Left ventricle myocardium superior (tissue), 1 donor: ENCODE data around the gene OR6J1. TPM values are rescaled to one million over a fixed set of nuclear protein-coding genes. Genes with fewer than 3 reads are reported as not detected.
"Not testable (repeated sequence)": the region's sequence is repeated elsewhere in the genome, so short reads cannot be mapped to it uniquely, and the experiment has no call there.

Source experiments
- ATAC-seq: fragments of 200-7000 bp; cut with Tn5 transposase; one replicate; pipeline ENCODE4 v1.9.1; 2020; ENCODE audit warnings: mild to moderate bottlenecking, moderate library complexity
- DNase-seq: peaks from one replicate; pipeline ENCODE4 v3.0.0-alpha.2; 2020
- intact Hi-C: fragments of 100-400 bp; cut with micrococcal nuclease; formaldehyde crosslinking; loops from one replicate; pipeline ENCODE4 v1.11.0; 2022
- total RNA-seq: library from RNA; stranded (reverse); fragmentation: NEBNext Ultra II Directional; extraction: Animal tissue kit (Norgen Biotek cat#: 25700); gene quantifications from one replicate; pipeline ENCODE4 v1.2.1, GENCODE V29; 2021
- donor health status: DM: no; HTN: yes; CAD: no; lungs with severe emphysema.

OR6J1 gene
- total RNA-seq, 1 donor from 2014 or later, result not detected

DNA sequence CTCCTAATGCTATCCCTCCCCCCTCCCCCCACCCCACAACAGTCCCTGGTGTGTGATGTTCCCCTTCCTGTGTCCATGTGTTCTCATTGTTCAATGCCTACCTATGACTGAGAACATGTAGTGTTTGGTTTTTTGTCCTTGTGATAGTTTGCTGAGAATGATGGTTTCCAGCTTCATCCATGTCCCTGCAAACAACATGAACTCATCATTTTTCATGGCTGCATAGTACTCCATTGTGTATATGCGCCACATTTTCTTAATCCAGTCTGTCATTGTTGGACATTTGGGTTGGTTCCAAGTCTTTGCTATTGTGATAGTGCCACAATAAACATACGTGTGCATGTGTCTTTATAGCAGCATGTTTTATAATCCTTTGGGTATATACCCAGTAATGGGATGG lies 28.4 kb downstream of the OR6J1 start:
- DNase-seq, ATAC-seq, intact Hi-C loops: not testable (repeated sequence)

DNA sequence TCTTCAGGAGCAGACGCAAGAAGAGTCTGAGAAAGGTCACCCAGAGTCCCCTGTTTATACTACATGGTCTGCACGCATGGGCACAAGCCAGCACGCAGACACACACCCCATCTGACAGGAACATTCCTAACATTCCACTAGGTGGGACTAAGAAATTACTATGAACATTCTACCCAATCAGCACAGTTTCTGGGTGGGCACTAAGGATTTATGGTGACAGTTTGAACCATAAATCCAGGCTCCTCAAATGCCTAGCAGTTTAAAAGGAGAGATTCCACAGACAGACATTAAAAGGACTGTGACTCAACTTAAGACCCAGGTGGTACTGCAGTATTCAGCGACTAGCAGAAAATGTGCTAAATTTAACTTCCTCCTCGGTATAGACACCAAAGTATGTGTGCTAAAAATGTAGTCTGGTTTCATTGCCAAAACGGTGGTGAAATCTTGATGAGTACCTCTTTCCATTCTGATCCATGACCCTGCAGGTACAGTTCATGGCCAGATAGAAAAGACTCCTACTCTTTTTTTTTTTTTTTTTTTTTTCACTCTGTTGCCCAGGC lies 29.8 kb downstream of the OR6J1 start:
- ATAC-seq, result peak; percentile 51
- intact Hi-C loops, result no loop called here
- DNase-seq, result no peak

DNA sequence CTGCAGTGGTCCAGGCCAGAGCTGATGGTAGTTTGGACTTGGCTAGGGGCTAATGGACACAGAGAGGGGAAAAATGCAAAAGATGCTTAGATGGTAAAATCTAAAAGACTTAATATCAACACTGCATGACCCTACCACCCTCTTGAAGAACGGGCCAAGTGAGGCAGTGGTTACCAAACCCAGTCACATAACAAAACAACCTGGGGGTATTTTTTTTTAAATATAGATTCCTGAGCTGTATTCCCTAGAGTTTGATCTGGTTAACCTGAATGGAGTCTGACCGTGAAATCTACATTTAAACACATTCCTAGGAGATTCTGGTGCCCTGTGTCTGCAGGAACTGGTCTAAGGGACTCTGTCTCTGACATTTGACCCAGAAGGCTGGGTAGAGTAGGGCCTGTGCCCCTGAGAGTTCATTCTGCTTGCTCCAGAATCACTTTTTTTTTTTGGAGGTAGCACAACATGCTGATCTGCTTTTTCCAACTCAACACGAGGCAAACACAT lies 30.4 kb downstream of the OR6J1 start:
- intact Hi-C loops, result no loop called here
- ATAC-seq, result no peak
- no peak for DNase-seq

DNA sequence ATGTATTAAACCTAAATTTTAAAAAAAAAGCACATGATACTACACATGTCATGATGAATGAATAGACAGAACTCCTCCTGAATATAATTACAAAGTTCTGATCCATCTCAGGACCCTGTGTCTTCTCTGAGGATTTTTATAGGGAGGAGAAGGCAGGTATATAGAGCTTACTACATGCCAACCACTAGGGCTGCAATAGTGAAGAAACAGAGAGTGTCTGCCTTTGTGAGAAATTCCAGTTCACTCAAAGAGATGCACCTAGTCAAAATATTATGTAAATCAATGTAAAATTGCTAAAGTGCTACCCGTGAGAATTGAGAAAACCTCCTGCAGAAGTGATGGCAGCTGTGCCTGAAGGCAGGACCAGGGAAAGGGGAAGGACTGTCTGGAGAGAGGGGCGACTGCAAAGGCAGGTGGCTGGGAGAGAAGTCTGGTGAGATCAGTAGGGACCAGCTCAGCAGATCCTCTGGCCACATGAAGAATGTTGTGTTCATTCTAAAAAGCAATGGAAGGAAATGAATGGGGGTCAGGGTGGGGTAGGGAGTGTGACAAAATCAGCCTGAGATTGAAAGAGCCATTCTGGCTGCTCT lies 31.0 kb downstream of the OR6J1 start:
- intact Hi-C loops, result no loop called here
- no peak for DNase-seq
- ATAC-seq, result no peak

DNA sequence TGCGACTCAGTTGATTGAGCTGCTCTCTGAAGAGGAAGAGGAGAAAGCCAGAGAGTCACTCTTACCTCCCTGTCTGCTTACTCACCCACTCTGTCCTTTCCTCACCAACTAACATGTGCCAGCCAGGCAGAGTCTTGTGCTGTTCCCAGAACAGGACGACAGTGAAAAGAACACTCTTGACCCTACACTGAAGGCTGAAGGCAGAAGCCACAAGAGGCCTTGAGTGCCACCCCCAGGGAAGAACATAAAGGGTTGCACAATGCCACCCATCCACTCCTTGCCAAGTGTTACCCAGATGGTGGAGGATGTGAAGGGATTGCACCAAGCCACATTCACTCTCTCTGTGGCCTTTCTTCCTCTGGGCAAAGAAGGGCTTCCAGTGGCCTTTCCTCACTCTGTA lies 33.2 kb downstream of the OR6J1 start:
- DNase-seq (no peak), ATAC-seq (no peak)
- intact Hi-C loops, result no loop called here

DNA sequence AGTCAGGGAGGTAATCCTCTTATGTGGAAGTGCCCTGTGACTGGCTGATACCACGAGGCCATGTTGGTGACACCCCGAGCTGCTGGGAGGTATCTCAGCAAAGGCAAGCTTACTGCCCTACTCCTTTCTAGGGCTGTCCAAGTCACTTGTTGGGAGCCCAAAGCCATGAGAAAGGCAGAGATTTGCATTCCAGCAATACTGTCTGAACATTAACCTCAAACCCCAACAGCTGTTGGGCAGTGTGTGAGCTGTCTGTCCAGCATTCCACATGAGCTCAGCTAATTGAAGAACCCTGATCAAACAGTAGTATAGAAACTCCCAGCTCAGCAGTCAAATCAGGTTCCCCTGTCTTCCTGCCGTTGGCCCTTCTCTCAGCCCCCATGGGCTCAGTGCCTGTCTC lies 36.9 kb downstream of the OR6J1 start:
- ATAC-seq, result no peak
- DNase-seq, result no peak
- intact Hi-C loops, result no loop called here

DNA sequence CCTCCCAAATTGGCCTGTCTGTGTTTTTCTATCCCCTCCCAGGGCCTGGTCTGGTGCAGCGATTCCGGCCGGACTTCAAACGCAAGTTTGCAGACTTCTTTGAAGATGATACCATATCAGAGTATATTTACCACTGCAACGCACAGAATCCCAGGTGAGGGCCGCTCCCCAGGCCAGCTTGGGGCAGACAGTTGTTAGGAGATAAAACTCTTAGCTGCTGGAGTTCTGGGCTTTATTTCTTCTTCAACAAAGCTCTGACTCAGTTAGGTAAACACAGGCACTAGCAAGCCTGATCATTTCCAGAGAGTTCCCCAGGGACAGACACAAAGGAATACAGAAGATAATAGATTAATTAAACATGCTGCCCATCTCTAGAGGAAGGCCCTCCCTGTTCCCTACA lies 37.8 kb downstream of the OR6J1 start:
- no peak for ATAC-seq
- no peak for DNase-seq
- intact Hi-C loops, result no loop called here

DNA sequence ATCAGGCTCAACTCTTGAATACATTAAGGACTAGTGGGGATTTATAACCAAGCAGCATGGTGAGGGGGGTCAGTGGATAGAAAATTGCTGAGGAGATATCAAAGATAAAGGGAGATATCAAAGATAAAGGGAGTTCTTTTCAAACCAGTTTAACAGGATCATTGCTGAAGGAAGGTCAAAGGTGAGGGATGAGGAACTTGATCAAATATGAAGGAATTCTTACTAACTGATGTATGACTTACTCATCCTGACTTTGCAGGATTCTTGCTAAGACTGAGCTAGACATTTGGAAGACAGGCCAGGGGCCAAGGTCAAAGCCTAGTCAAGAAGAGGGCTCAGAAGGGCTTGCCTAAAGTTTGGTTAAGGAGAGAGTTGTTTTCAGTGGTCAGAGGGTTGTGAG lies 41.3 kb downstream of the OR6J1 start:
- no peak for DNase-seq
- intact Hi-C loops, result no loop called here
- no peak for ATAC-seq

DNA sequence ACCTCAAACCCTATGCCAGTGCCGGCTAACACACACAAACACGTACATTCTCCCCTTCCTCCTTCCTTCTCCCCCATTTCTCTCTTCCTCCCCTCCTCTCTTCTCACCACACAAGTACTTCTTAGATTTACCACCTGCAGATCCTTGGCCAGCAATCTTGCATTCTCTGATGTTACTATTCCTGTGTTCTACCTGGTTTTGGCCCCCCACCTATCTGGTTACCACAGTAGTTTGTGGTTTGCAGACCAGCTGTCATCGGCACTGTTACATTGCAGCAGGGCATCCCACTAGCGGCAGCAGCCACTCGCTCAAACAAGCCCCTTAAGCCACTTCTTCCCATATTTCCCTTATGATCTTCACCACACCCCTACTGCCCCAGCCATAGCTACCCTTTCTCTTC lies 42.2 kb downstream of the OR6J1 start:
- DNase-seq (no peak), ATAC-seq (no peak)
- intact Hi-C loops, result no loop called here

DNA sequence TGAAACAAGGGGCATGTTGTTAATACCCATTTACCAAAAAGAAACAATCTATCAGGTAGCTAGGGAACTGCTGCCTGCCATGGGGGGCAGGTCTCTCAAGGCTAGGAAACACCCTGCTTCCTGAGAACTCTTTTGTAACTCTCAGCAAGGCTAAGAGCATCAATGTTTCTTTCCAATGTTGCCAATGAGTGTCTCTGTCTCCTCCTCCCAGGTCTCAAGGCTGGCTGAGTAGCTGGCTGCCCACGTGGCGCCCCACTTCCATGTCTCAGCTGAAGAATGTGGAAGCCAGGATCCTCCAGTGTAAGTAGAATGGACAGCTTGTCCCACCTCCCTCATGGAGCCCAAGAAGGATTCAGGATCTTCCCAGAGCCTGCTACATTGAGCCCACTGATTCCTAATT lies 42.7 kb downstream of the OR6J1 start:
- no peak for DNase-seq
- no peak for ATAC-seq
- intact Hi-C loops, result no loop called here

DNA sequence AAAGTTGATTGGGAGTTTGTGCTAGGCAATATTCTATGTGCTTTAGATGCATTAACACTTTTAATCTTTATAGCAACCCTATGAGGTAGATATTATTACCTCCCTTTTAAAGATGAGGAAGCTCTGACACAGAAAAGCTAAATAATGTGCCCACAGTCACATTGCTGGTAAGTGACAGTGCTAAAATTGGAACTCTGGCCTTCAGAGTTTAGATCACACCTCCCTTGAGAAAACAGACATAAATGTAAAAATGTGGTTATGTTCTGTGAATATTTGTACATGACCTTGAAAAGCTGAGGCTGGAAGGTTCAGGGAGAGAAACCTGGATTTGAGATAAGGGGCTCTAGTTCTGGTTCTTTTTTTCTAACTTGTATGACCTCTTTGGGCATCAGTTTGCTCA lies 44.1 kb downstream of the OR6J1 start:
- no peak for DNase-seq
- intact Hi-C loops, result no loop called here
- no peak for ATAC-seq

DNA sequence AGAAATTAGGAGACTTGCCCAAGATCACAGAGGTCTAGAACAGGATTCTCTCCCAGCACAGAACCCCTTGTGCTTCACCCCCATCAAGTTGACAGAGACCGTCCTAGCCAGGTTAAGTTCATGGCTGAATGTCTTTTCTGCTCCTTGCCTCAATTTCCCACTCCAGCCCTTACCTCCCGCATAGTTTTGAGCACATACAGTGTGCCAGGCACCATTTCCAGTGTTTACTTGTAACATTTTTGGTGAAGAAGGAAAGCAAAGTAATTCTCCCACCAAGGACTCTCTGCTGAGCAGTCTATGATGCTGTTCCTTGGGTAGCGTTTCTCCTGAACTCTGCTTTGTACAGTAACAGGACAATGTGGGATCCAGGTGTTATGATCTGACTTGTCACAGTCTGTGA lies 44.8 kb downstream of the OR6J1 start:
- no peak for DNase-seq

DNA sequence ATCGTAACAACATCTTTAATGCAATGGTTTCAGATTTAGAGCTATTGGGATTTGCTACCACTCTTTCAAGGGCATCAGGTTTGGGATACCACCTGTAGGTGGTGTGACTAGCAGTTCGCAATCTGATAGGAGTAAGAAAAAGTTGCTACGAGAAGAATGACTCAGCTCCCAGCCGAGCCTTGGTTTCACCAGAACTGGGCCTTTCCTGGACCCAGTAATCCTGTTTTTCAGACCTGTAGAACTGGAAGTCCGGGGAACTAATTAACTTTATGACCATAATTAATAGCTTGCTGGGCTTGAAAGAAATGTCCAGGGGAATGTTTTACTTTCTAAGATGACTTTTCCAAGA lies 45.3 kb downstream of the OR6J1 start:
- DNase-seq, result no peak
- intact Hi-C loops, result no loop called here
- peak; percentile 64 for ATAC-seq

More for the DNA sequence above, 44.8 kb downstream of the OR6J1 start:
- ATAC-seq, result no peak
- intact Hi-C loops, result no loop called here

DNA sequence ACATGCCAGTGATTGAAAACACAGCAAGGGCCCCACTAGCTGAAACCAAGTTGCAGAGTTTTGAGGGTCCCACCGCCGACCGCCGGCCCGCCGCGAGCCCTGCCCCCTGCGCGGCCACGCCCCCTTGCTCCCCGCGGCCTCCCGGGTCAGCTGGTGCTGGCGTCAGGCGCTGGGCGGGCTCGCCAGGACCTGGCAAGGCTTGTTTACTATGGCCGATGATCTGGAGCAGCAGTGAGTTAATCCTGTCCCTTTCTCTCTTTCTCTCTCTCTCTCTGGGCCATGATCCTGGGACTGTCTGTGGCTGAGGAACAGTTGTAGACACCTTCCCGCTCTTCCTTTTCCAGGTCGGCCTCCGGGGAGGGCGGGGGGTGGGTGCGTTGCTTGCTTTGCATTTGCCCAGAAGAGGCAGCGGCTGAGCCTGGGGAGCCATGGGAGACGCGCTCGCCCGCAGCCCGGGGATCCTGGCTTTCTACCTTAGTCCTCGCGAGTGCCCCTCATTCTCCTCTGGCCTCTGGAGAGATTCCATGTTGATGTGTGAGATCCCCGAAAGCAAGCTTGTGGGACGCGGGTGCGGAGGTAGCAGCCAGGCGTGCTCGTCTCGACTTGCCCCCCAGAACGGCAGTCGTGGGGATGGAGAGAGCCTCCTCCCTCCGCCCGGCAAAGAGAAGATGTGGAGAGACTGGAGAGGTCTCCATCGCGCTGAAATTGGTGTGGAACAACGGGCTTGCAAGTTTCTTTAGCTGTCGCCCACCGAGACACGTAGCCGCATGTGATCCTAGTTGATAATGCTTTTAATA lies 45.9 kb downstream of the OR6J1 start, which contains the start of gene ABHD4:
Gene ABHD4, plus strand, starts transcription at position 202 of the 797 bp plus-strand sequence. Its CDS starts 7 bp downstream, at position 209.
- DNase-seq (peak; percentile 92), ATAC-seq (peak; percentile 99)
- intact Hi-C loops, result no loop called here

DNA sequence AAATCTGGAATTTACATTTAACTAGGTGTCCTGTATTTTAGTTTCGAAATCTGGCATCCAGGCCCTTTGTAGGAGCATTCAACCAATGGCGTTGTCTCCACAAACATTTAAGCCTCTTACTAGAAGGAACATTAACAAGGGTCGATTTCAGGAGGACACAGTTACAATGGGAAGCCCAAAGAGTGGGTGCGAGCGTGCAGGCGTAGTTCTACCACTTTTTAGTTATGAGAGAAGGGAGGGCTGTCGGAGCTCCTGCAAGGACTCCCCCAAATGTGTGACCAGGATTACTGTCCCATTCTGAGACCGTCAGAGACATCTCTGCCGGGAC lies 46.4 kb downstream of the OR6J1 start:
- intact Hi-C loops, result no loop called here
- peak; percentile 31 for ATAC-seq
- DNase-seq, result no peak

DNA sequence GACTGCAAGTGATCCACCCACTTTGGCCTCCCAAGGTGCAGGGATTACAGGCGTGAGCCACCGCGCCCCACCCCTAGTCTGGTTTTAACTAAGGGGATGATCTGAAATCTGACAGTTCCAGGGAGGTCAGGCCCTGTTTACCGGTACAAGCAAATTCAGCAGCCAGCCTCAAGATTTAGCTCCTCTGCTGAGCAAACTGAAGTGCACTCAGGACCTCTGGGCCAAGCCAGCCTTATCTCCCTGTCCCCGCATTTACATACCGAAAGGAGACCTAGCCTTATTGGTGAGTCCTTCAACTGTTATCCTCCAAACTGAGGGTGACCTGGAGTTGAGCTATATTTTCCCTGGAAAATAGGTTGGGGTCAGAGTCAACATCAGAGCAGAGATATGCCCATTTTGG lies 46.9 kb downstream of the OR6J1 start:
- no peak for DNase-seq
- intact Hi-C loops, result no loop called here
- no peak for ATAC-seq

DNA sequence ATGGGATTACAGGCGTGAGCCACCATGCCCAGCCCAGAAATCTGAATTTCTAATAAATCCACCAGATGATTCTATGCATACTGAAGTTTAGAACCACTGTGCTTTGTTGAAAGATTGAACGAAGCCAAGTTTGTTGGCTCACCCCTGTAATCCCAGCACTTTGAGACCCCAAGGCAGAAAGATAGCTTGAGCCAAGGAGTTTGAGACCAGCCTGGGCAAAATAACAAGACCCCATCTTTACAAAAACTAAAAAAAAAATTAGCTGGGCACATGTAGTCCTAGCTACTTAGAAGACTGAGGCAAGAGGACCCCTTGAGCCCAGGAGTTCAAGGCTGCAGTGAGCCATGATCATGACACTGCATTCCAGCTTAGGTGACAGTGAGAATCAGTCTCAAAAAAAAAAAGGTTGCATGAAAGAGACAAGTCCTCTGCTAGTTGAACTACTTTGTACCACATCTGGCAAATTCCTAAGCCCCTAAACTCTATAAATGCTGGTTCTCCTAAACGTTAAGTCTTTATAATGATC lies 47.7 kb downstream of the OR6J1 start:
- DNase-seq (no peak), ATAC-seq (no peak)
- intact Hi-C loops, result no loop called here

DNA sequence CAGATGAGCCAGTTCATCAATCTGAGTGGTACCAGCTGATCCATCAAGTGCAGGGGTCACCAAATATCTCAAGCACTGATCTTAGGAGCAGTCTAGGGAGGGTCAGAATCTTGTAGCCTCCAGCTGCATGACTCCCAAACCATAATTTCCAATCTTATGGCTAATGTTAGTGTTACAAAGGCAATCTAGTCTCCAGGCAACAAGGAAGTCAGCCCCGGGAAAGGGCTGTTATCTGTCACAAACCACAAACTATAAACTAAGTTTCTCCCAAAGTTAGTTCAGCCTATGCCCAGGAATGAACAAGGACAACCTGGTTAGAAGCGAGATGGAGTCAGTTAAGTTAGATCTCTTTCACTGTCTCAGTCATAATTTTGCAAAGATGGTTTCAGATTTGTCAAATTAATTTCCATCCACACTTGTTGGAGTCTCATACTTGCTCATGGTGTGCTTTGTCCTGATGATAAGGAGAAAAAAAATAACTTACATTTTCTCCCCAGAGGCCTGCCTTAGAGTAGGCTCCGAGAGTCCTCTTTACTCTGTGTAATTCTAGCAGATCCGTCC lies 49.9 kb downstream of the OR6J1 start:
- intact Hi-C loops, result no loop called here
- no peak for ATAC-seq
- no peak for DNase-seq

DNA sequence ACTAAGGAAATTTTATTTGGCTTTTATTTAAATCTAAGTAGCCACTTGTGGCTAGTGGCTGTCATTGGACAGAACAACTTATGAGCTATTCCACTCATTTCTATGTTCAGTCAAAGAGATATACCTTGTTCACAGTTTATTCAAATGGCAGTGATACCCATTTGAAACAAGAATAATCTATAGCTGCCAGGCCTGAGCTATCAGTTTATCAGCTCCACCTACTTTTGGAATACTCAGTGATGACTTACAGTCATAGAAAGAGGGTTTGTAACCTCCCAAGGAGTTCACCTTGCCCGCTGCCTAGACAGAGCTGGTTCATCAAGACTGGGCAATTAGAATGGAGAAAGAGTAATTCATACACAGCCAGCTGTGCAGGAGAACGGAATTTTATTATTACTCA lies 50.6 kb downstream of the OR6J1 start:
- ATAC-seq, result no peak
- intact Hi-C loops, result no loop called here

DNA sequence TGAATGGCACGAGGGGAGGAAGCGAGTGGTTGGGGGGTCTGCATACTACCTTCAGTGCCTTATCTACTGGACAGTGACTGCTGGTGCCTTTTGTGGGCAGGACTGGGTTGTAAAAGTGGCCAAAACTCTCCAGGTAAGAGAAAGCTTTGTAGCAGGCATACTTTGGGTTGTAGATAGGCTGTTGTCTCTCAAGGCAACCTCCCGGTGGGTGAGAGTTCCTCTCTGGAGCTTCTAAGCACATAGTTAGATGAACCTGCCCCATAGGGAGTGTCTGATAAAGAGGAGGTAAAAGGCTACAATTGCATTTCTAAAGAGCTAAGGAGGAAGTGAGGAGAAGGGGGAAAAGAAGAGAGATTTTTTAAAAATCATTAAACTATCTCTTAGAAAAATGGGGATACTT lies 51.0 kb downstream of the OR6J1 start:
- DNase-seq (no peak), ATAC-seq (no peak)
- intact Hi-C loops, result no loop called here

More for the DNA sequence above, 50.6 kb downstream of the OR6J1 start:
- no peak for DNase-seq
